Retinal pigment epithelial cell (primary cell): Measurements from ENCODE around the gene CLNS1A.

Experiments used
- DNase-seq: peaks from one replicate; pipeline ENCODE4 v3.0.0-alpha.2; 2010; ENCODE audit warnings: low read depth
- H3K4me3 ChIP-seq: 2 replicates; pipeline ENCODE4 v1.5.1; 2011; ENCODE audit warnings: mild to moderate bottlenecking, low read length, control low read depth, moderate library complexity
- CTCF ChIP-seq: conservative IDR thresholded peaks from 2 replicates; pipeline ENCODE4 v1.5.1; 2011; ENCODE audit warnings: low read depth, low read length, control low read depth, inconsistent platforms

The CLNS1A gene

GRCh38 chr11:77617892-77618291, 19.7 kb downstream of the CLNS1A start:
- no peak for TF ChIP-seq CTCF
- no peak overlapping the region for H3K4me3 ChIP-seq
- no peak for DNase-seq

GRCh38 chr11:77611921-77612320, 25.7 kb downstream of the CLNS1A start:
- no peak overlapping the region for H3K4me3 ChIP-seq
- no peak for TF ChIP-seq CTCF

GRCh38 chr11:77609234-77609633, 28.4 kb downstream of the CLNS1A start:
- no peak for TF ChIP-seq CTCF
- no peak for DNase-seq
- no peak overlapping the region for H3K4me3 ChIP-seq

More at GRCh38 chr11:77611921-77612320, 25.7 kb downstream of the CLNS1A start:
- DNase-seq: no peak

GRCh38 chr11:77604281-77604680, 33.3 kb downstream of the CLNS1A start:
- DNase-seq: no peak
- H3K4me3 ChIP-seq: no peak overlapping the region
- no peak for TF ChIP-seq CTCF

- H3K4me3 ChIP-seq: no peak overlapping the region
- TF ChIP-seq CTCF: no peak
- DNase-seq: peak; percentile 91
Observed at GRCh38 chr11:77602381-77603088, 35.1 kb downstream of the CLNS1A start.

- TF ChIP-seq CTCF: no peak
- DNase-seq: no peak
- no peak overlapping the region for H3K4me3 ChIP-seq
Observed at GRCh38 chr11:77598195-77598594, 39.4 kb downstream of the CLNS1A start.

- DNase-seq: no peak
- no peak overlapping the region for H3K4me3 ChIP-seq
- TF ChIP-seq CTCF: no peak
Observed at GRCh38 chr11:77596626-77597025, 41.0 kb downstream of the CLNS1A start.
